DND-41 (cell line): ENCODE data around the gene ZCCHC13.

Experiments
- ATAC-seq: fragments of 200-7000 bp; cut with Tn5 transposase; 3 replicates; pipeline ENCODE4 v1.9.1; 2021; ENCODE audit warnings: low read depth; ENCODE audit not compliant: insufficient read depth
- DNase-seq: peaks from one replicate; pipeline ENCODE4 v3.0.0-alpha.2; 2020
- H2AFZ ChIP-seq: 2 replicates; pipeline ENCODE4 v1.6.0; 2012; ENCODE audit warnings: low read depth, low read length
- H3K27ac ChIP-seq: 2 replicates; pipeline ENCODE4 v1.5.1; 2012; ENCODE audit warnings: low read length, inconsistent platforms
- H3K27me3 ChIP-seq: fragments of 200-600 bp; sonication (generic); 2 replicates; pipeline ENCODE4 v1.6.0; 2012; ENCODE audit warnings: low read length, mild to moderate bottlenecking, inconsistent platforms; ENCODE audit not compliant: insufficient read depth, poor library complexity
- H3K36me3 ChIP-seq: 2 replicates; pipeline ENCODE4 v1.5.1; 2012; ENCODE audit warnings: low read length, inconsistent platforms; ENCODE audit not compliant: insufficient read depth
- H3K4me1 ChIP-seq: 2 replicates; pipeline ENCODE4 v1.5.1; 2012; ENCODE audit warnings: mild to moderate bottlenecking, low read length; ENCODE audit not compliant: insufficient read depth
- H3K4me2 ChIP-seq: 2 replicates; pipeline ENCODE4 v1.6.0; 2012; ENCODE audit warnings: mild to moderate bottlenecking, moderate library complexity, low read length, inconsistent platforms; ENCODE audit not compliant: insufficient read depth
- H3K4me3 ChIP-seq, 2 experiments: fragments of 200-600 bp in 1 of 2; shearing (Covaris generic) in 1 of 2; 2 replicates each; pipeline ENCODE4 v1.5.1; 2012 to 2016; ENCODE audit warnings: inconsistent platforms in 2 of 2, low read length in 2 of 2, mild to moderate bottlenecking in 2 of 2, low read depth in 1 of 2, moderate library complexity in 1 of 2
- H3K79me2 ChIP-seq: 2 replicates; pipeline ENCODE4 v1.6.0; 2012; ENCODE audit warnings: low read length, inconsistent platforms; ENCODE audit not compliant: insufficient read depth
- H3K9ac ChIP-seq: 2 replicates; pipeline ENCODE4 v1.6.0; 2012; ENCODE audit warnings: low read depth, mild to moderate bottlenecking, inconsistent platforms, low read length, moderate library complexity
- H3K9me3 ChIP-seq: 2 replicates; pipeline ENCODE4 v1.5.1; 2012; ENCODE audit warnings: low read length, moderate library complexity, mild to moderate bottlenecking, inconsistent platforms; ENCODE audit not compliant: insufficient read depth, severe bottlenecking
- H4K20me1 ChIP-seq: 2 replicates; pipeline ENCODE4 v1.6.0; 2012; ENCODE audit warnings: low read length; ENCODE audit not compliant: insufficient read depth
- EZH2 ChIP-seq: IDR thresholded peaks from 3 replicates; pipeline ENCODE4 v1.6.1; 2012; ENCODE audit warnings: borderline replicate concordance, low read depth, mild to moderate bottlenecking, moderate library complexity, low read length, inconsistent platforms; ENCODE audit not compliant: severe bottlenecking
- TF ChIP-seq, protein P1 (sequence below): IDR thresholded peaks from 2 replicates; pipeline ENCODE4 v1.5.1; 2012; ENCODE audit warnings: borderline replicate concordance, low read length, moderate library complexity, mild to moderate bottlenecking; ENCODE audit not compliant: poor library complexity, severe bottlenecking; ENCODE audit errors: extremely low read depth

ZCCHC13 gene

DNA sequence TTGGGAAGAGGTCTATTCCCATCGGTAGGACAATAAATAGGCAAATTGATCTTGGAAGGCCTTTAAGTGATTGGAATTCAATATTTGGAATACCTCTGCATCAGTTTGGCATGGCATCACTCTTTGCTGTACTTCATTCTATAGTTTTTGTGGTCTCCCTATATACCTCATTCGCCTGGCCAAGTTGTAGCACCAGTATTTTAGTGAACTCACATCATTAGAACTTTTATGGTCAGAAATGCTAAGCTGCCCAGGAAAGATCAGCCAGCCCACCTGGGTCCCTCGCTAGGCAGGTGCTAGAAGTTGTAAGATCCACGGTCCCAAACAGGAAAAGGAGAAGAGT lies 40.3 kb downstream of the ZCCHC13 start:
- Histone ChIP-seq H3K4me3 (no peak overlapping the region), H3K4me2 (no peak overlapping the region), H3K27me3 (no peaks in the 10 kb centered on the region), H3K36me3 (no peaks in the 10 kb centered on the region), H4K20me1 (no peaks in the 10 kb centered on the region), H3K9ac (no peak overlapping the region), H2AFZ (no peak overlapping the region), H3K27ac (no peak overlapping the region), H3K4me1 (peaks cover 8% of the 10 kb centered on the region), H3K79me2 (no peaks in the 10 kb centered on the region), H3K9me3 (no peaks in the 10 kb centered on the region)
- no peak for TF ChIP-seq EZH2
- TF ChIP-seq, protein P1, sequence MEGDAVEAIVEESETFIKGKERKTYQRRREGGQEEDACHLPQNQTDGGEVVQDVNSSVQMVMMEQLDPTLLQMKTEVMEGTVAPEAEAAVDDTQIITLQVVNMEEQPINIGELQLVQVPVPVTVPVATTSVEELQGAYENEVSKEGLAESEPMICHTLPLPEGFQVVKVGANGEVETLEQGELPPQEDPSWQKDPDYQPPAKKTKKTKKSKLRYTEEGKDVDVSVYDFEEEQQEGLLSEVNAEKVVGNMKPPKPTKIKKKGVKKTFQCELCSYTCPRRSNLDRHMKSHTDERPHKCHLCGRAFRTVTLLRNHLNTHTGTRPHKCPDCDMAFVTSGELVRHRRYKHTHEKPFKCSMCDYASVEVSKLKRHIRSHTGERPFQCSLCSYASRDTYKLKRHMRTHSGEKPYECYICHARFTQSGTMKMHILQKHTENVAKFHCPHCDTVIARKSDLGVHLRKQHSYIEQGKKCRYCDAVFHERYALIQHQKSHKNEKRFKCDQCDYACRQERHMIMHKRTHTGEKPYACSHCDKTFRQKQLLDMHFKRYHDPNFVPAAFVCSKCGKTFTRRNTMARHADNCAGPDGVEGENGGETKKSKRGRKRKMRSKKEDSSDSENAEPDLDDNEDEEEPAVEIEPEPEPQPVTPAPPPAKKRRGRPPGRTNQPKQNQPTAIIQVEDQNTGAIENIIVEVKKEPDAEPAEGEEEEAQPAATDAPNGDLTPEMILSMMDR: no peak
- 0 out of 3 replicates have a peak, but pooled peaks have one; percentile 22 for ATAC-seq
- DNase-seq: no peak

- H3K27ac ChIP-seq: no peak overlapping the region
- H3K27me3 ChIP-seq: no peaks in the 10 kb centered on the region
- H3K9me3 ChIP-seq: no peaks in the 10 kb centered on the region
- peaks cover 8% of the 10 kb centered on the region for H3K4me1 ChIP-seq
- H2AFZ ChIP-seq: no peak overlapping the region
- ATAC-seq: no peak
- no peak overlapping the region for H3K4me3 ChIP-seq
- no peak overlapping the region for H3K4me2 ChIP-seq
- no peaks in the 10 kb centered on the region for H3K36me3 ChIP-seq
- TF ChIP-seq EZH2: no peak
- no peaks in the 10 kb centered on the region for H3K79me2 ChIP-seq
- H3K9ac ChIP-seq: no peak overlapping the region
- H4K20me1 ChIP-seq: no peaks in the 10 kb centered on the region
- no peak for DNase-seq
These were observed 42.1 kb downstream of the ZCCHC13 start for GRCh38 chrX:74346088-74346487.

DNA sequence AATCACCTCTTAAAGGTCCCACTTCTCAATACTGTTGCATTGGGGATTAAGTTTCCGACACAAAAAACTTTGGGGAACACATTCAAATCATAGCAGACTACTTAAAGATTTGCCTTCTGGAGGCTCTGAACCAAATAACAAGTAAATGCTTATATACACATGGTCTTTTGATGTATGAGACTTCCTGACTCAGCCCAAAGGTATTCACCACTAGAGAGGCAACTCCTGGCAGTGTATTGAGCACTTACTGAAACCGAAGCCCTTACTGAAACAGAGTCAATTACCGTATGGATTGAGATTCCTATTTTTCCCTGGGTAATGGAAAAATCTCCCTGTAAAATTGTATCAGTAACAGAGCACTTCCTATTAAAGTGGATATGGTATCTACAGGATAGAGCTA lies 45.4 kb downstream of the ZCCHC13 start:
- no peak for TF ChIP-seq EZH2
- TF ChIP-seq, protein P1: no peak
- H3K36me3 ChIP-seq: no peaks in the 10 kb centered on the region
- no peak overlapping the region for H3K4me2 ChIP-seq
- no peaks in the 10 kb centered on the region for H3K79me2 ChIP-seq
- 0 out of 2 replicates have a peak, but pooled peaks cover 2% of the 10 kb centered on the region for H3K4me1 ChIP-seq
- H2AFZ ChIP-seq: no peak overlapping the region
- H3K27me3 ChIP-seq: no peaks in the 10 kb centered on the region
- no peak overlapping the region for H3K27ac ChIP-seq
- DNase-seq: no peak
- no peaks in the 10 kb centered on the region for H4K20me1 ChIP-seq
- H3K4me3 ChIP-seq: no peak overlapping the region
- H3K9ac ChIP-seq: no peak overlapping the region
- ATAC-seq: no peak
- H3K9me3 ChIP-seq: no peaks in the 10 kb centered on the region

DNA sequence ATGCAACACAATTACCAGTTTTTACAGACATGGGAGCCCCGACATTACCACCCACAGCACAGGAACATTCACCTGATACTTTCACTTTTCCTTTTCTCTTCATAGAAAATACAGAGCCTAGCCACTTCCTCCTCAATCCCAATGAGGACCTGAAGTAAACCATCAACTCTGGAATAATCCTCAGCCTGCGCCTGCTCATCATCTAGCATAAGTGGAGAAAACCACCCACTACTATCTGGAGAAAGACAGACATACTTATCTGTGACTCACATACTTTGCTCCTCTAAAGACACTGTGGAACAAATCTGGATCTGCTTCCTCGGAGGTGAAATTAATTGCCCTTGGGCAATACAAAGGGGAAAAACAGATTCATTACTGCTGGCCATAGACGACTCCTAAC lies 47.8 kb downstream of the ZCCHC13 start:
- Histone ChIP-seq H3K27ac (no peak overlapping the region), H3K4me2 (peak overlapping the region; percentile 49), H3K4me1 (0 out of 2 replicates have a peak, but pooled peaks cover 2% of the 10 kb centered on the region), H2AFZ (peak overlapping the region; percentile 58), H3K79me2 (no peaks in the 10 kb centered on the region), H3K36me3 (no peaks in the 10 kb centered on the region), H3K9me3 (no peaks in the 10 kb centered on the region), H4K20me1 (no peaks in the 10 kb centered on the region), H3K9ac (no peak overlapping the region), H3K27me3 (no peaks in the 10 kb centered on the region), H3K4me3 (no peak overlapping the region)
- ATAC-seq (peak; percentile 74), DNase-seq (peak; percentile 5)
- TF ChIP-seq EZH2: no peak
- TF ChIP-seq, protein P1: no peak
